Ishikawa (cell line): ENCODE data around the gene ACVR2A.

Experiments
- CEBPB ChIP-seq: IDR thresholded peaks from 2 replicates; pipeline ENCODE4 v1.6.1; 2012
- CREB1 ChIP-seq: IDR thresholded peaks from 2 replicates; pipeline ENCODE4 v1.6.1; 2012; ENCODE audit warnings: low read depth
- EGR1 ChIP-seq: IDR thresholded peaks from 2 replicates; pipeline ENCODE4 v1.6.1; 2012
- EP300 ChIP-seq: IDR thresholded peaks from 2 replicates; pipeline ENCODE4 v1.6.1; 2012; ENCODE audit warnings: borderline replicate concordance
- FOXM1 ChIP-seq: IDR thresholded peaks from 2 replicates; pipeline ENCODE4 v1.6.1; 2012; ENCODE audit warnings: low read depth, borderline replicate concordance
- NFIC ChIP-seq: IDR thresholded peaks from 2 replicates; pipeline ENCODE4 v1.6.1; 2012
- RAD21 ChIP-seq: IDR thresholded peaks from 2 replicates; pipeline ENCODE4 v1.6.1; 2012; ENCODE audit warnings: low read depth
- REST ChIP-seq: IDR thresholded peaks from 2 replicates; pipeline ENCODE4 v1.6.1; 2012; ENCODE audit warnings: low read depth, mild to moderate bottlenecking
- TAF1 ChIP-seq: IDR thresholded peaks from 2 replicates; pipeline ENCODE4 v1.6.1; 2012; ENCODE audit warnings: low read depth, mild to moderate bottlenecking
- TCF12 ChIP-seq: IDR thresholded peaks from 2 replicates; pipeline ENCODE4 v1.6.1; 2012; ENCODE audit warnings: low read depth
- TEAD4 ChIP-seq: IDR thresholded peaks from 2 replicates; pipeline ENCODE4 v1.6.1; 2012
- USF1 ChIP-seq: IDR thresholded peaks from 2 replicates; pipeline ENCODE4 v1.6.1; 2012
- YY1 ChIP-seq: IDR thresholded peaks from 2 replicates; pipeline ENCODE4 v1.6.1; 2012; ENCODE audit warnings: low read depth
- ZBTB7A ChIP-seq: IDR thresholded peaks from 2 replicates; pipeline ENCODE4 v1.6.1; 2012; ENCODE audit warnings: low read depth
- TF ChIP-seq, protein P1 (sequence below): IDR thresholded peaks from 2 replicates; pipeline ENCODE4 v1.6.1; 2012

The ACVR2A gene

DNA sequence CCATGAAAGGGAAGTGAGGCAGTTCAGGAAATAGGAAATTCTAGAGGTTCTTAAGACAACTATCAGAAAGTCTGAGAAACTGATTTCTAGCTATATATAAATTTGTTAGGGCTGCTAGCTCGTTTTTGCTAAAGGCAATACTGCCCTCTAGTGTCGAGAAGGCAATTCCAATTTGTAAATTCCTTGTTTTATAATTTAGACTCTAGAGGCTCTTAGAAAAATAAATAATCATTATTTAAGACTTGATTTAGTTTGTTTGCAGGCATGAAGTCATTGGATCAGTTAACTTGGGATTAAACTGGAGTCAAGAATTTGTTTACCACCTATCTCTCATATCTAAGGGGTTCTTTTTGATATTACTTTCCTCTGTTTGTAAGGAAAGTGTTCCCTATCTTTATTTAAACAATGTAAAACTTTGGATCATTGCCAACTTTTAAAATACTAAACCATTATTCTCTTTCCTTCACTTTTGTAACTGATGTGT is 66.2 kb downstream of the ACVR2A start:
- TF ChIP-seq TEAD4, result no peak
- no peak for TF ChIP-seq CREB1
- TF ChIP-seq YY1, result no peak
- no peak for TF ChIP-seq EP300
- TF ChIP-seq ZBTB7A, result no peak
- no peak for TF ChIP-seq CEBPB
- no peak for TF ChIP-seq USF1
- no peak for TF ChIP-seq REST
- peak; percentile 49; the same call in 1 of the 2 replicates for TF ChIP-seq NFIC
- TF ChIP-seq, protein P1, sequence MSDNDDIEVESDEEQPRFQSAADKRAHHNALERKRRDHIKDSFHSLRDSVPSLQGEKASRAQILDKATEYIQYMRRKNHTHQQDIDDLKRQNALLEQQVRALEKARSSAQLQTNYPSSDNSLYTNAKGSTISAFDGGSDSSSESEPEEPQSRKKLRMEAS, result no peak
- TF ChIP-seq FOXM1, result no peak
- TF ChIP-seq EGR1, result no peak
- peak; percentile 74 for TF ChIP-seq RAD21
- TF ChIP-seq TCF12, result no peak
- TF ChIP-seq TAF1, result no peak

DNA sequence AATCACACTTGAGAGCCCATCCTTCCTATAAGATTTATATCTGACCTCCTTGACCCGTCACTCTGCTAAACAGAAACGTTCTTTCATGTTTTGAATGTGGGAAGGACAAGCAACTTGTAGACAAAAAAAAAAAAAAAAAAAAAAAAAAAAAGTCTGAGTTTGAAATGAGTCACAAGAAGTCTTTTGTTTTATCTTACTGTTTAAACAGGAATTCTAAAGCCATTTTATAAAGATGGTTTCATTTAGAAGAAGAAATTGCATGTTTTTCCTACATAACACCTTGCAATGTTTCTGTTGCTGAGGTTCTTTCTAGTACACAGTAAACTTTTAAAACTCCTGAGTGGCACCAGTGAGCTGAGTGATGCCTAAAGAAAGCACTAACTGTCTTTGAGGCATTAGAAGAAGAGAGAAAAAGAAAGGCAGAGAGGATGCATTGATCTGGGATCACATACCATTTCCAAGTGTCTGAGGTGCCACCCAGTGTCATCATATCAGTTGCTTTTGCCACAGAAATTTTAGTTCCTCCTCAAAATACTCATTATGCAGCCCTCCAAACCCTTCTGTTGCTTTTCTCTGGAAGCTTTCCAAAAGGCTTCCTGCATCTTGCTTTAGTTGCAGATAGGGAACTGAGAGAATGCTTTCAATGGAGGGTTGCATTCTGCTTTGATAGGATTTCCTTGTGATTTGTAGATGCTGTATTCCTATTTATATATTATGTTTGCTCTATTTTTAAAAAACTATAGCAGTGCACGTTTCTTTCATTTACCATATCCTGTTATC is 69.1 kb downstream of the ACVR2A start:
- no peak for TF ChIP-seq CREB1
- no peak for TF ChIP-seq ZBTB7A
- no peak for TF ChIP-seq TCF12
- no peak for TF ChIP-seq REST
- TF ChIP-seq FOXM1, result no peak
- TF ChIP-seq CEBPB, result no peak
- no peak for TF ChIP-seq TAF1
- no peak for TF ChIP-seq EP300
- no peak for TF ChIP-seq YY1
- no peak for TF ChIP-seq RAD21

DNA sequence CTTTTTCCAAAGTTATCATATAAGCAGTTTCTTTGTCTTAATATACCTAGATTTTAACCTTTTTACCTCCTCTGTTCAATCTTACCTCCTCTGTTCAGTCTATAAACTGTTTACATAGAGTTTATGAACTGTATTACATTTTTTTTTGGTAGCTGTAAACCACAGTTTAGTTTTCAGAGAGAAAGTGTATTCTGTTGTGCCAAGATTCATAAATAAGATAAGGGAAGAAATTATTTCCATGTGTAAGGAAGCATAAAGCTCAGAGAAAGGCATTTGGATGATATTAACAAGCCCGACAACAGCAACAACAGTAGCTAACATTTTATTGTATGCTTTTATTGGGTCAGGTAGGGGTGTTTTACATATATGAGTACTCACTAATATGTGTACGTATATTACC is 71.2 kb downstream of the ACVR2A start:
- no peak for TF ChIP-seq TEAD4
- no peak for TF ChIP-seq YY1
- TF ChIP-seq TAF1, result no peak
- TF ChIP-seq, protein P1, result no peak
- no peak for TF ChIP-seq REST
- no peak for TF ChIP-seq CEBPB
- no peak for TF ChIP-seq ZBTB7A
- no peak for TF ChIP-seq CREB1
- no peak for TF ChIP-seq EP300
- TF ChIP-seq EGR1, result no peak
- TF ChIP-seq FOXM1, result no peak
- TF ChIP-seq USF1, result no peak
- TF ChIP-seq TCF12, result no peak
- no peak for TF ChIP-seq NFIC

GRCh38 chr2:147916723-147917122 is 71.9 kb downstream of the ACVR2A start:
- no peak for TF ChIP-seq EP300
- TF ChIP-seq TEAD4, result no peak
- TF ChIP-seq, protein P1, result no peak
- TF ChIP-seq CREB1, result no peak
- no peak for TF ChIP-seq ZBTB7A
- TF ChIP-seq FOXM1, result no peak
- no peak for TF ChIP-seq YY1
- TF ChIP-seq REST, result no peak
- TF ChIP-seq CEBPB, result no peak
- no peak for TF ChIP-seq TCF12
- TF ChIP-seq RAD21, result no peak
- TF ChIP-seq EGR1, result no peak
- TF ChIP-seq TAF1, result no peak
- no peak for TF ChIP-seq USF1
- TF ChIP-seq NFIC, result no peak
